ENCODE measurements around the gene PKNOX1. TPM values are rescaled to one million over a fixed set of nuclear protein-coding genes. Genes with fewer than 3 reads are reported as not detected.
"Not testable (repeated sequence)": the region's sequence is repeated elsewhere in the genome, so short reads cannot be mapped to it uniquely, and the experiment has no call there.

The PKNOX1 gene
- total and polyA plus RNA-seq, 5 donors from 2014 or later: 13.0 to 22.6 (median 17.1) TPM

- not testable (repeated sequence) for H3K9me3 ChIP-seq (ENCODE audit: control insufficient read depth in 2 of 2, low read length in 2 of 2); H3K27ac ChIP-seq (ENCODE audit: insufficient read depth, low read length, poor library complexity, severe bottlenecking); H3K27me3 Mint-ChIP-seq; H3K4me3 ChIP-seq (ENCODE audit: low read depth, low read length); H3K4me1 Mint-ChIP-seq; DNase-seq; H3K27ac Mint-ChIP-seq; H3K27me3 ChIP-seq (ENCODE audit: control insufficient read depth, insufficient read depth, low read length); H3K36me3 Mint-ChIP-seq; ATAC-seq (ENCODE audit: low read depth in 2 of 2); H3K4me1 ChIP-seq (ENCODE audit: control insufficient read depth, insufficient read depth, low read length, poor library complexity, severe bottlenecking); H3K9me3 Mint-ChIP-seq; H3K4me3 Mint-ChIP-seq; H3K36me3 ChIP-seq (ENCODE audit: control insufficient read depth, insufficient read depth, low read length)
These were observed 78.8 kb downstream of the PKNOX1 start for GRCh38 chr21:43053112-43053511.

GRCh38 chr21:43062955-43063664 is 88.7 kb downstream of the PKNOX1 start:
- not testable (repeated sequence) for H3K4me1 Mint-ChIP-seq; H3K36me3 Mint-ChIP-seq; DNase-seq; H3K27me3 Mint-ChIP-seq; H3K27me3 ChIP-seq (ENCODE audit: control insufficient read depth, insufficient read depth, low read length); ATAC-seq (ENCODE audit: low read depth in 2 of 2); H3K9me3 Mint-ChIP-seq; H3K9me3 ChIP-seq (ENCODE audit: control insufficient read depth in 2 of 2, low read length in 2 of 2); H3K27ac Mint-ChIP-seq; H3K4me1 ChIP-seq (ENCODE audit: control insufficient read depth, insufficient read depth, low read length, poor library complexity, severe bottlenecking); H3K36me3 ChIP-seq (ENCODE audit: control insufficient read depth, insufficient read depth, low read length); H3K27ac ChIP-seq (ENCODE audit: insufficient read depth, low read length, poor library complexity, severe bottlenecking); H3K4me3 ChIP-seq (ENCODE audit: low read depth, low read length); H3K4me3 Mint-ChIP-seq

- not testable (repeated sequence) for H3K4me1 ChIP-seq (ENCODE audit: control insufficient read depth, insufficient read depth, low read length, poor library complexity, severe bottlenecking); H3K4me3 Mint-ChIP-seq; H3K36me3 ChIP-seq (ENCODE audit: control insufficient read depth, insufficient read depth, low read length); H3K27me3 ChIP-seq (ENCODE audit: control insufficient read depth, insufficient read depth, low read length); H3K9me3 Mint-ChIP-seq; H3K27me3 Mint-ChIP-seq; H3K4me1 Mint-ChIP-seq; H3K27ac ChIP-seq (ENCODE audit: insufficient read depth, low read length, poor library complexity, severe bottlenecking); H3K4me3 ChIP-seq (ENCODE audit: low read depth, low read length); H3K36me3 Mint-ChIP-seq; ATAC-seq (ENCODE audit: low read depth in 2 of 2); H3K9me3 ChIP-seq (ENCODE audit: control insufficient read depth in 2 of 2, low read length in 2 of 2); H3K27ac Mint-ChIP-seq; DNase-seq
These were observed 90.0 kb downstream of the PKNOX1 start for GRCh38 chr21:43064265-43064917.

- not testable (repeated sequence) for H3K27me3 Mint-ChIP-seq; H3K4me3 ChIP-seq (ENCODE audit: low read depth, low read length); H3K4me1 ChIP-seq (ENCODE audit: control insufficient read depth, insufficient read depth, low read length, poor library complexity, severe bottlenecking); H3K4me1 Mint-ChIP-seq; H3K36me3 ChIP-seq (ENCODE audit: control insufficient read depth, insufficient read depth, low read length); H3K9me3 Mint-ChIP-seq; H3K36me3 Mint-ChIP-seq; ATAC-seq (ENCODE audit: low read depth in 2 of 2); H3K27ac ChIP-seq (ENCODE audit: insufficient read depth, low read length, poor library complexity, severe bottlenecking); DNase-seq; H3K27me3 ChIP-seq (ENCODE audit: control insufficient read depth, insufficient read depth, low read length); H3K4me3 Mint-ChIP-seq; H3K9me3 ChIP-seq (ENCODE audit: control insufficient read depth in 2 of 2, low read length in 2 of 2); H3K27ac Mint-ChIP-seq
These were observed 91.6 kb downstream of the PKNOX1 start for GRCh38 chr21:43065991-43066390.

- H3K27me3 Mint-ChIP-seq; DNase-seq; H3K27ac ChIP-seq (ENCODE audit: insufficient read depth, low read length, poor library complexity, severe bottlenecking); H3K36me3 Mint-ChIP-seq; H3K4me3 Mint-ChIP-seq; H3K27ac Mint-ChIP-seq; ATAC-seq (ENCODE audit: low read depth in 2 of 2); H3K4me1 Mint-ChIP-seq; H3K9me3 ChIP-seq (ENCODE audit: control insufficient read depth in 2 of 2, low read length in 2 of 2); H3K4me3 ChIP-seq (ENCODE audit: low read depth, low read length); H3K27me3 ChIP-seq (ENCODE audit: control insufficient read depth, insufficient read depth, low read length); H3K36me3 ChIP-seq (ENCODE audit: control insufficient read depth, insufficient read depth, low read length); H3K4me1 ChIP-seq (ENCODE audit: control insufficient read depth, insufficient read depth, low read length, poor library complexity, severe bottlenecking); H3K9me3 Mint-ChIP-seq: not testable (repeated sequence)
These were observed 92.3 kb downstream of the PKNOX1 start for GRCh38 chr21:43066690-43067089.

- not testable (repeated sequence) for ATAC-seq (ENCODE audit: low read depth in 2 of 2); H3K4me3 Mint-ChIP-seq; H3K9me3 Mint-ChIP-seq; DNase-seq; H3K27me3 Mint-ChIP-seq; H3K4me1 Mint-ChIP-seq; H3K36me3 Mint-ChIP-seq; H3K27me3 ChIP-seq (ENCODE audit: control insufficient read depth, insufficient read depth, low read length); H3K36me3 ChIP-seq (ENCODE audit: control insufficient read depth, insufficient read depth, low read length); H3K27ac Mint-ChIP-seq; H3K4me1 ChIP-seq (ENCODE audit: control insufficient read depth, insufficient read depth, low read length, poor library complexity, severe bottlenecking); H3K27ac ChIP-seq (ENCODE audit: insufficient read depth, low read length, poor library complexity, severe bottlenecking); H3K9me3 ChIP-seq (ENCODE audit: control insufficient read depth in 2 of 2, low read length in 2 of 2); H3K4me3 ChIP-seq (ENCODE audit: low read depth, low read length)
These were observed 93.7 kb downstream of the PKNOX1 start for GRCh38 chr21:43068065-43068464.

GRCh38 chr21:43069682-43070081 is 95.3 kb downstream of the PKNOX1 start:
- not testable (repeated sequence) for H3K36me3 ChIP-seq (ENCODE audit: control insufficient read depth, insufficient read depth, low read length); DNase-seq; H3K27me3 ChIP-seq (ENCODE audit: control insufficient read depth, insufficient read depth, low read length); H3K4me3 Mint-ChIP-seq; H3K9me3 Mint-ChIP-seq; H3K4me1 Mint-ChIP-seq; H3K4me1 ChIP-seq (ENCODE audit: control insufficient read depth, insufficient read depth, low read length, poor library complexity, severe bottlenecking); ATAC-seq (ENCODE audit: low read depth in 2 of 2); H3K9me3 ChIP-seq (ENCODE audit: control insufficient read depth in 2 of 2, low read length in 2 of 2); H3K27ac Mint-ChIP-seq; H3K4me3 ChIP-seq (ENCODE audit: low read depth, low read length); H3K36me3 Mint-ChIP-seq; H3K27ac ChIP-seq (ENCODE audit: insufficient read depth, low read length, poor library complexity, severe bottlenecking); H3K27me3 Mint-ChIP-seq

GRCh38 chr21:43072742-43073141 is 98.4 kb downstream of the PKNOX1 start:
- H3K27ac ChIP-seq (ENCODE audit: insufficient read depth, low read length, poor library complexity, severe bottlenecking); H3K9me3 Mint-ChIP-seq; DNase-seq; H3K27me3 ChIP-seq (ENCODE audit: control insufficient read depth, insufficient read depth, low read length); H3K36me3 ChIP-seq (ENCODE audit: control insufficient read depth, insufficient read depth, low read length); H3K4me3 ChIP-seq (ENCODE audit: low read depth, low read length); H3K27me3 Mint-ChIP-seq; H3K4me1 Mint-ChIP-seq; H3K27ac Mint-ChIP-seq; ATAC-seq (ENCODE audit: low read depth in 2 of 2); H3K4me3 Mint-ChIP-seq; H3K9me3 ChIP-seq (ENCODE audit: control insufficient read depth in 2 of 2, low read length in 2 of 2); H3K36me3 Mint-ChIP-seq; H3K4me1 ChIP-seq (ENCODE audit: control insufficient read depth, insufficient read depth, low read length, poor library complexity, severe bottlenecking): not testable (repeated sequence)

Data from CD4-positive, CD25-positive, alpha-beta regulatory T cell (primary cell).